ENCODE results near the gene SSTR5.
"Not testable (repeated sequence)": the region's sequence is repeated elsewhere in the genome, so short reads cannot be mapped to it uniquely, and the experiment has no call there.

The SSTR5 gene

GRCh38 chr16:1088295-1089170 is 16.0 kb downstream of the SSTR5 start:
- DNase-seq (ENCODE audit: low read depth) = no peak
- no peak for TF ChIP-seq CTCF (IDR thresholded peaks at IDR 0.05; ENCODE audit: low read depth, low read length, missing control alignments)
- in situ Hi-C loops (cut with HindIII; ENCODE audit: low sequenced_read_pairs) = no loop called here

GRCh38 chr16:1089439-1089821 is 16.9 kb downstream of the SSTR5 start:
- H3K4me3 ChIP-seq (ENCODE audit: low read depth, low read length) = no peak overlapping the region
- in situ Hi-C loops (cut with HindIII; ENCODE audit: low sequenced_read_pairs) = no loop called here
- no peak for DNase-seq (ENCODE audit: low read depth)
- TF ChIP-seq CTCF (IDR thresholded peaks at IDR 0.05; ENCODE audit: low read depth, low read length, missing control alignments) = no peak

More at GRCh38 chr16:1088295-1089170, 16.0 kb downstream of the SSTR5 start:
- H3K4me3 ChIP-seq (ENCODE audit: low read depth, low read length) = no peak overlapping the region

GRCh38 chr16:1089822-1090619 is 17.5 kb downstream of the SSTR5 start:
- H3K4me3 ChIP-seq (ENCODE audit: low read depth, low read length) = no peak overlapping the region
- DNase-seq (ENCODE audit: low read depth) = no peak
- in situ Hi-C loops (cut with HindIII; ENCODE audit: low sequenced_read_pairs) = no loop called here
- TF ChIP-seq CTCF (IDR thresholded peaks at IDR 0.05; ENCODE audit: low read depth, low read length, missing control alignments) = no peak

- H3K4me3 ChIP-seq (ENCODE audit: low read depth, low read length) = no peak overlapping the region
- DNase-seq (ENCODE audit: low read depth) = no peak
- TF ChIP-seq CTCF (IDR thresholded peaks at IDR 0.05; ENCODE audit: low read depth, low read length, missing control alignments) = no peak
- in situ Hi-C loops (cut with HindIII; ENCODE audit: low sequenced_read_pairs) = no loop called here
Measured at GRCh38 chr16:1090620-1091587, 18.4 kb downstream of the SSTR5 start.

GRCh38 chr16:1091992-1092552 is 19.5 kb downstream of the SSTR5 start:
- H3K4me3 ChIP-seq (ENCODE audit: low read depth, low read length) = no peak overlapping the region
- DNase-seq (ENCODE audit: low read depth) = no peak
- TF ChIP-seq CTCF (IDR thresholded peaks at IDR 0.05; ENCODE audit: low read depth, low read length, missing control alignments) = no peak
- in situ Hi-C loops (cut with HindIII; ENCODE audit: low sequenced_read_pairs) = no loop called here

GRCh38 chr16:1092685-1093283 is 20.2 kb downstream of the SSTR5 start:
- DNase-seq (ENCODE audit: low read depth); in situ Hi-C loops (cut with HindIII; ENCODE audit: low sequenced_read_pairs); H3K4me3 ChIP-seq (ENCODE audit: low read depth, low read length): not testable (repeated sequence)
